ENCODE data around the gene OR56A5. TPM values are rescaled to one million over a fixed set of nuclear protein-coding genes. Genes with fewer than 3 reads are reported as not detected.

Gene OR56A5
- total and polyA plus RNA-seq, 2 donors (not counting 1 experiment from before 2014, with no cell fraction given), result not detected

- no peaks in the 10 kb centered on the region for H3K79me2 ChIP-seq (ENCODE audit: control insufficient read depth, insufficient read depth, low read length)
- peaks cover 0 to 7% (median 0%) of the 10 kb centered on the region in 3 donors for H3K9me3 ChIP-seq (ENCODE audit: control extremely low read depth in 1 of 3, control insufficient read depth in 2 of 3, insufficient read depth in 1 of 3, low read length in 2 of 3)
- intact Hi-C loops (cut with micrococcal nuclease), result no loop called here
- Mint-ChIP-seq H3K27ac (no peak overlapping the region), H3K4me1 (no peaks in the 10 kb centered on the region), H3K27me3 (peaks cover 3% of the 10 kb centered on the region), H3K9me3 (ENCODE audit: insufficient read depth) (peaks cover 4% of the 10 kb centered on the region), H3K4me3 (no peak overlapping the region)
- ATAC-seq (ENCODE audit: low read depth), result no peak
- no peak overlapping the region for H3K4me3 ChIP-seq (ENCODE audit: control extremely low read depth in 1 of 5, extremely low read depth in 1 of 5, insufficient read depth in 1 of 5, low read depth in 2 of 5, low read length in 4 of 5)
- H4K20me1 ChIP-seq (ENCODE audit: control insufficient read depth, insufficient read depth, low read length, poor library complexity, severe bottlenecking), result no peaks in the 10 kb centered on the region
- no peaks in the 10 kb centered on the region for H3K27me3 ChIP-seq (replicated peaks in 1 of 4; ENCODE audit: control extremely low read depth in 1 of 4, control insufficient read depth in 3 of 4, insufficient read depth in 4 of 4, low read length in 3 of 4)
- no peak for DNase-seq
- CTCF ChIA-PET, result no interaction called here
- no peaks in the 10 kb centered on the region for H3K4me1 ChIP-seq (ENCODE audit: control insufficient read depth in 2 of 2, insufficient read depth in 2 of 2, low read length in 2 of 2)
- no CpG with 5 or more reads among the region's 3 CpGs for WGBS (ENCODE audit: insufficient coverage)
- no peak overlapping the region for H3K4me2 ChIP-seq (replicated peaks; ENCODE audit: low read depth, low read length, poor library complexity, severe bottlenecking)
- H3K36me3 ChIP-seq (replicated peaks in 1 of 2; ENCODE audit: control extremely low read depth in 1 of 2, control insufficient read depth in 1 of 2, extremely low read depth in 1 of 2, insufficient read depth in 2 of 2, low read length in 1 of 2), result no peaks in the 10 kb centered on the region
- no peak for TF ChIP-seq CTCF (IDR thresholded peaks at IDR 0.05)
- no peak overlapping the region for H3K27ac ChIP-seq (ENCODE audit: low read length in 2 of 2)
- POLR2A ChIA-PET, result no interaction called here
- no peak overlapping the region for H3K9ac ChIP-seq (ENCODE audit: low read length)
- no peak overlapping the region for H2AFZ ChIP-seq (ENCODE audit: insufficient read depth, low read depth, low read length, poor library complexity, severe bottlenecking)
Measured at GRCh38 chr11:5955586-5955985, 12.7 kb downstream of the OR56A5 start.

- Histone ChIP-seq H3K79me2 (ENCODE audit: control insufficient read depth, insufficient read depth, low read length) (no peaks in the 10 kb centered on the region), H3K9ac (ENCODE audit: low read length) (no peak within 1 kb of the TSS), H3K27ac (ENCODE audit: low read length in 2 of 2) (no peak within 1 kb of the TSS), H3K4me2 (replicated peaks; ENCODE audit: low read depth, low read length, poor library complexity, severe bottlenecking) (no peak within 1 kb of the TSS), H3K36me3 (replicated peaks in 1 of 2; ENCODE audit: control extremely low read depth in 1 of 2, control insufficient read depth in 1 of 2, extremely low read depth in 1 of 2, insufficient read depth in 2 of 2, low read length in 1 of 2) (no peaks in the 10 kb centered on the region), H3K9me3 (ENCODE audit: control extremely low read depth in 1 of 3, control insufficient read depth in 2 of 3, insufficient read depth in 1 of 3, low read length in 2 of 3) (peaks cover 0 to 9% (median 0%) of the 10 kb centered on the region in 3 donors), H3K4me1 (ENCODE audit: control insufficient read depth in 2 of 2, insufficient read depth in 2 of 2, low read length in 2 of 2) (no peaks in the 10 kb centered on the region), H4K20me1 (ENCODE audit: control insufficient read depth, insufficient read depth, low read length, poor library complexity, severe bottlenecking) (no peaks in the 10 kb centered on the region), H3K4me3 (ENCODE audit: control extremely low read depth in 1 of 5, extremely low read depth in 1 of 5, insufficient read depth in 1 of 5, low read depth in 2 of 5, low read length in 4 of 5) (no peak within 1 kb of the TSS), H3K27me3 (replicated peaks in 1 of 4; ENCODE audit: control extremely low read depth in 1 of 4, control insufficient read depth in 3 of 4, insufficient read depth in 4 of 4, low read length in 3 of 4) (peaks cover 0 to 3% (median 0%) of the 10 kb centered on the region in 4 experiments), H2AFZ (ENCODE audit: insufficient read depth, low read depth, low read length, poor library complexity, severe bottlenecking) (no peak within 1 kb of the TSS)
- CTCF ChIA-PET, result no interaction called here
- H3K4me1 Mint-ChIP-seq, result no peaks in the 10 kb centered on the region
- H3K4me3 Mint-ChIP-seq, result no peak within 1 kb of the TSS
- H3K9me3 Mint-ChIP-seq (ENCODE audit: insufficient read depth), result no peaks in the 10 kb centered on the region
- H3K27me3 Mint-ChIP-seq, result no peaks in the 10 kb centered on the region
- no peak for DNase-seq
- WGBS (ENCODE audit: insufficient coverage), result no CpG with 5 or more reads among the region's 3 CpGs
- intact Hi-C loops (cut with micrococcal nuclease), result no loop called here
- ATAC-seq (ENCODE audit: low read depth), result no peak
- POLR2A ChIA-PET, result no interaction called here
- TF ChIP-seq CTCF (IDR thresholded peaks at IDR 0.05) (no peak), EZH2 (IDR thresholded peaks at IDR 0.05; ENCODE audit: borderline replicate concordance, insufficient read depth, low read depth, low read length, poor library complexity, severe bottlenecking) (no peak)
- H3K27ac Mint-ChIP-seq, result no peak within 1 kb of the TSS
Measured at GRCh38 chr11:5941951-5942350, 26.3 kb downstream of the OR56A5 start, which contains the start of gene OR56A3. OR56A3 (plus strand) TSS chr11:5942251; CDS start chr11:5947347, 5,096 bp downstream.

Data from B cell (primary cell).